GM12878 (cell line): ENCODE data around the gene TCF7L2.

Experiments used
- BACH1 ChIP-seq: fragments of 450-650 bp; IDR thresholded peaks from 2 replicates; pipeline ENCODE4 v1.6.1; 2017; ENCODE audit warnings: mild to moderate bottlenecking, borderline replicate concordance
- CEBPZ ChIP-seq: fragments of 150-350 bp; IDR thresholded peaks from 2 replicates; pipeline ENCODE4 v1.6.1; 2016; ENCODE audit warnings: low read depth, low read length
- CREM ChIP-seq: IDR thresholded peaks from 2 replicates; pipeline ENCODE4 v1.6.1; 2014; ENCODE audit warnings: antibody characterized with exemption, low read depth
- CTCF ChIP-seq, 3 experiments: IDR thresholded peaks in 2 of 3; conservative IDR thresholded peaks in 1 of 3; 2 replicates each; pipeline ENCODE4 v1.5.1; 2011; ENCODE audit warnings: low read depth in 3 of 3, low read length in 3 of 3, mild to moderate bottlenecking in 3 of 3, control low read depth in 2 of 3, moderate library complexity in 2 of 3, inconsistent platforms in 1 of 3, mixed read lengths in 1 of 3; ENCODE audit not compliant: control insufficient read depth in 2 of 3, insufficient read depth in 1 of 3; ENCODE audit errors: extremely low read depth in 1 of 3
- ETV6 ChIP-seq, 2 experiments: fragments of 450-650 bp in 1 of 2; IDR thresholded peaks in 1 of 2; conservative IDR thresholded peaks in 1 of 2; 2 replicates each; pipeline ENCODE4 v1.6.1; 2014; ENCODE audit warnings: antibody characterized with exemption in 1 of 2, borderline replicate concordance in 1 of 2, low read depth in 1 of 2, mild to moderate bottlenecking in 1 of 2, moderate library complexity in 1 of 2
- MXI1 ChIP-seq: fragments of 150-350 bp; IDR thresholded peaks from 2 replicates; pipeline ENCODE4 v1.6.1; 2011; ENCODE audit warnings: low read depth, mild to moderate bottlenecking, inconsistent platforms, low read length, improper control_type of control experiment
- MYB ChIP-seq: fragments of 150-350 bp; IDR thresholded peaks from 2 replicates; pipeline ENCODE4 v1.6.1; 2014; ENCODE audit warnings: mild to moderate bottlenecking, low read depth, low read length, borderline replicate concordance
- POLR2A ChIP-seq: IDR thresholded peaks from 2 replicates; pipeline ENCODE4 v1.6.1; 2011; ENCODE audit warnings: low read depth, mild to moderate bottlenecking, low read length
- REST ChIP-seq: IDR thresholded peaks from 2 replicates; pipeline ENCODE4 v1.6.1; 2012; ENCODE audit warnings: mild to moderate bottlenecking, low read depth, low read length
- SMAD5 ChIP-seq: IDR thresholded peaks from 2 replicates; pipeline ENCODE4 v1.6.1; 2016; ENCODE audit warnings: antibody characterized with exemption, low read depth
- TCF7 ChIP-seq: IDR thresholded peaks from 2 replicates; pipeline ENCODE4 v1.6.1; 2014; ENCODE audit warnings: antibody characterized with exemption, borderline replicate concordance
- ZNF274 ChIP-seq: IDR thresholded peaks from one replicate; pipeline ENCODE4 v1.8.0; 2011; ENCODE audit not compliant: insufficient read length, insufficient read depth

GRCh38 chr10:113128450-113129070 lies 178.5 kb downstream of the TCF7L2 start:
- TF ChIP-seq CTCF (IDR thresholded peaks at IDR 0.05 in 2 of 3, conservative IDR thresholded peaks at IDR 0.05 in 1 of 3; ENCODE audit: control insufficient read depth in 2 of 3, extremely low read depth in 1 of 3, insufficient read depth in 1 of 3, low read depth in 3 of 3, low read length in 3 of 3) (no peak), ZNF274 (no peak), ETV6 (conservative IDR thresholded peaks at IDR 0.05 in 1 of 2, IDR thresholded peaks at IDR 0.05 in 1 of 2; ENCODE audit: borderline replicate concordance in 1 of 2, low read depth in 1 of 2) (no peak), POLR2A (no peak), BACH1 (no peak), CREM (no peak), MYB (no peak), SMAD5 (no peak), REST (no peak), CEBPZ (no peak), TCF7 (no peak), MXI1 (no peak)
